ENCODE measurements around the gene NBEA. TPM values are rescaled to one million over a fixed set of nuclear protein-coding genes. Genes with fewer than 3 reads are reported as not detected.

NBEA gene
- total RNA-seq, 1 donor from 2014 or later: 3.9 TPM

DNA sequence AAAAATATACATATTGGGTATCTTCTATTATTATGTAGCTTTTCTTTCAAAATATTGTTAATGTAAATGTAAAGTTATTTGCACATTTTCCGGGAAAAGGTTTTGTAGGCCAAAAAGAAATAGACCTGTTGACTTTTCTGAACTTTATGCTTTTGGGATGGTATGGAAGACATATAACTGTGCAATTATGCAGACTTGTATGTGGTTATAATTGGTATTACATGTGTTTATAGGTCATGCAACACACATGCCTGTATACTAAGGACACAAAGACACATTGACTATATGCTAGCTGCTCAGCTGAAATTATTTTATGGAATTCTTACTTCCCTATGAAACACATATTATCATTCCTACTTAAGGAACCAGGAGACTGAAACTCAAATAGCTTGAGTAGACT is 2.3 kb upstream of the NBEA start:
- no peak overlapping the region for H3K27ac Mint-ChIP-seq
- H3K27me3 Mint-ChIP-seq: peaks cover 19% of the 10 kb centered on the region
- TF ChIP-seq, protein P1, sequence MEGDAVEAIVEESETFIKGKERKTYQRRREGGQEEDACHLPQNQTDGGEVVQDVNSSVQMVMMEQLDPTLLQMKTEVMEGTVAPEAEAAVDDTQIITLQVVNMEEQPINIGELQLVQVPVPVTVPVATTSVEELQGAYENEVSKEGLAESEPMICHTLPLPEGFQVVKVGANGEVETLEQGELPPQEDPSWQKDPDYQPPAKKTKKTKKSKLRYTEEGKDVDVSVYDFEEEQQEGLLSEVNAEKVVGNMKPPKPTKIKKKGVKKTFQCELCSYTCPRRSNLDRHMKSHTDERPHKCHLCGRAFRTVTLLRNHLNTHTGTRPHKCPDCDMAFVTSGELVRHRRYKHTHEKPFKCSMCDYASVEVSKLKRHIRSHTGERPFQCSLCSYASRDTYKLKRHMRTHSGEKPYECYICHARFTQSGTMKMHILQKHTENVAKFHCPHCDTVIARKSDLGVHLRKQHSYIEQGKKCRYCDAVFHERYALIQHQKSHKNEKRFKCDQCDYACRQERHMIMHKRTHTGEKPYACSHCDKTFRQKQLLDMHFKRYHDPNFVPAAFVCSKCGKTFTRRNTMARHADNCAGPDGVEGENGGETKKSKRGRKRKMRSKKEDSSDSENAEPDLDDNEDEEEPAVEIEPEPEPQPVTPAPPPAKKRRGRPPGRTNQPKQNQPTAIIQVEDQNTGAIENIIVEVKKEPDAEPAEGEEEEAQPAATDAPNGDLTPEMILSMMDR (IDR thresholded peaks at IDR 0.05): no peak
- ATAC-seq (ENCODE audit: low read depth) (no peak), DNase-seq (no peak)
- POLR2A ChIA-PET: no interaction called here
- intact Hi-C loops (cut with micrococcal nuclease): loop anchor here (5.0 kb wide), 3 partner anchors 223 to 1397 kb away; partner anchors contain the start of gene RFC3
- H3K9me3 Mint-ChIP-seq: no peaks in the 10 kb centered on the region
- peaks cover 8% of the 10 kb centered on the region for H3K36me3 Mint-ChIP-seq (ENCODE audit: low read depth)
- CTCF ChIA-PET: no interaction called here
- H3K4me1 Mint-ChIP-seq: peaks cover 25% of the 10 kb centered on the region
- H3K4me3 Mint-ChIP-seq: no peak overlapping the region

DNA sequence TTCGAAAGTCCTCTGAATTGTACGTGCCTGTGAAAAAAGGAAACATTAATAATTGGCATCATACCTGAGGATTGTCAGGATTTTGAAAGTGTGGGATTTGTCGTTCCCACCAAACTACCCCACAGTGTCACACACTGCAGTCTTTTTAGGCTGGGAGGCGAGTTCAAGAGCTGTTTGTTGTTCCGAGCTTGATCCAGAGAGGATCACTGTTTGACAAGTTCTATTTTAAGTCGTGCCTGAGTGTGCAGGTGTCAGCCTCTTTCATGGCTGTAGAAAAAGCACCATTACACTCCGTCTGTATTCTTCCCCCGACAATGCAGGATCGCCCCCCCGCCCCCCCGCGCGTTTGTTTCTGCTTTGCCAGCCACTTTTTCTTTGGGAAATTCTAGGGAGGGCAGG is 635 bp upstream of the NBEA start:
- ATAC-seq (ENCODE audit: low read depth) (no peak), DNase-seq (no peak)
- peaks cover 27% of the 10 kb centered on the region for H3K4me1 Mint-ChIP-seq
- CTCF ChIA-PET: no interaction called here
- TF ChIP-seq, protein P1 (IDR thresholded peaks at IDR 0.05): no peak
- peaks cover 8% of the 10 kb centered on the region for H3K36me3 Mint-ChIP-seq (ENCODE audit: low read depth)
- intact Hi-C loops (cut with micrococcal nuclease): loop anchor here (5.0 kb wide), 3 partner anchors 221 to 1399 kb away; partner anchors contain the start of gene RFC3
- peaks cover 14% of the 10 kb centered on the region for H3K27me3 Mint-ChIP-seq
- POLR2A ChIA-PET: no interaction called here
- H3K27ac Mint-ChIP-seq: no peak overlapping the region
- peak overlapping the region; percentile 90 for H3K4me3 Mint-ChIP-seq
- H3K9me3 Mint-ChIP-seq: no peaks in the 10 kb centered on the region

DNA sequence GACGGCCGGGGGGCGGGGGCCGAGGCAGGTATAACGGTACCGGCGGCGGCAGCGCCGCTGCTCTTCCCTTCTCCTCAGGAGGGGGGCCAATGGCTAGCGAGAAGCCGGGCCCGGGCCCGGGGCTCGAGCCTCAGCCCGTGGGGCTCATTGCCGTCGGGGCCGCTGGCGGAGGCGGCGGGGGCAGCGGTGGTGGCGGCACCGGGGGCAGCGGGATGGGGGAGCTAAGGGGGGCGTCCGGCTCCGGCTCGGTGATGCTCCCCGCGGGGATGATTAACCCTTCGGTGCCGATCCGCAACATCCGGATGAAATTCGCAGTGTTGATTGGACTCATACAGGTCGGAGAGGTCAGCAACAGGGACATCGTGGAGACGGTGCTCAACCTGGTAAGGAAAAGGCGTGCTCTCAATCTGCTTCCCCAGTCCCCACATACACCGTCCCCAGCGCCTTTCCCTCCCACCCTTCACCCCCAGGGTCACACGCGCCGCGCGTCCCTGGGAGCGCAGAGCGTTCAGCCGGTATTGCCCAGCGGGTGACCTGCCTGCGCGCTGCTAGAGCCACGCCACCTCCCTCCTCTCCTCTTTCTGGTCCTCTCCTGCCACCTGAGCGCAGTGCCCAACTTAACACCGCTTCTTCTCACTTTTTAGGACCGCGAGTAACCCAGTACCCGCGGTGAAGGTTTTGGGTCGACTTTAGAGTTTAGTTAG is 814 bp downstream of the NBEA start:
- H3K4me3 Mint-ChIP-seq: peak overlapping the region; percentile 90
- POLR2A ChIA-PET: interaction anchor here (1.6 kb wide), 1 partner anchor 10 kb away, joined by 3 read pairs; no protein-coding TSS in a partner anchor
- DNase-seq (peak; percentile 21), ATAC-seq (ENCODE audit: low read depth) (no peak)
- peak overlapping the region; percentile 30 for H3K27ac Mint-ChIP-seq
- CTCF ChIA-PET: no interaction called here
- intact Hi-C loops (cut with micrococcal nuclease): loop anchor here (5.0 kb wide), 3 partner anchors 219 to 1401 kb away; partner anchors contain the start of gene RFC3
- peaks cover 14% of the 10 kb centered on the region for H3K27me3 Mint-ChIP-seq
- no peaks in the 10 kb centered on the region for H3K9me3 Mint-ChIP-seq
- TF ChIP-seq, protein P1 (IDR thresholded peaks at IDR 0.05): no peak
- H3K4me1 Mint-ChIP-seq: peaks cover 27% of the 10 kb centered on the region
- peaks cover 8% of the 10 kb centered on the region for H3K36me3 Mint-ChIP-seq (ENCODE audit: low read depth)

DNA sequence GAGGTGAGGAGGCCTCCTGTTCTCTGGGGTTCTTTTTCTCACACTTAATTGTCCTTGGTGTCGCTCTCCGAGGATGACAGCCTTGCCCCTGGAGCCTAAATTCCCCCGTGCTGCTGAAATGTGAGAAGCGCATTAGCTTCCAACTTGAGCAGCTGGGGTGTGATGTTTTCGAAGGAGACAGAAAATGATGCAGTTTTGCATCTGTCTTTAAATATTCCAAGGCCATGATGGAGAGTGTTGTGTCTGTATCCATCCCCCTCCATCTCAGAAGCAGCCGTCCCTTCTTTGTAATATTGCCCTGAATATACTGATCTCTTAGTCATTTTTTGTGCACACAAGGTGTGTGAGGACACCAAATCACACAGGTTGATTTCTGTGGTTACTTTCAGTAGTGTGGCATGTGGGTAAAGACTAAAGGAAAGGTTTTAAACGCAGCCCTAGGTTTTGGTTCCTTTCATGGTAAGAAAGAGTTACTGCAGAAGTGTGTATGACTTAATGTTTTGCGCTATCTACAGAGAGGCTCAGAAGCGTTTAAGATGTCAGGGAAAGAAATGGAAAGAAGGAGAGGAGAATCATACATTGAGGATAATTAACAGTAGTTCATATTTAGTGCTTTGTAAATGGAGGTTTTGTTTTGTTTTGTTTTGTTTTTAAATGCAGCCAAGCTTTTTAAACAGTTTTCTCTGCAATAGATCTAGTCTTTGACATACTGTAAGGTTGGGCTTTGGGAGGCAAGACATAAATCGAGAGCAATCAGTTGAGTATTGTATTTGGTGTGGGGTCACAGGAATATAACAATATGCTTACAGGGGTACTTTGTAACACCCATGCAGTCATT is 1.6 kb downstream of the NBEA start:
- DNase-seq (no peak), ATAC-seq (ENCODE audit: low read depth) (no peak)
- ChIA-PET CTCF (no interaction called here), POLR2A (interaction anchor here (1.6 kb wide), 1 partner anchor 9 kb away, joined by 3 read pairs; no protein-coding TSS in a partner anchor)
- H3K27me3 Mint-ChIP-seq: peaks cover 13% of the 10 kb centered on the region
- peaks cover 27% of the 10 kb centered on the region for H3K4me1 Mint-ChIP-seq
- TF ChIP-seq, protein P1 (IDR thresholded peaks at IDR 0.05): no peak
- intact Hi-C loops (cut with micrococcal nuclease): loop anchor here (5.0 kb wide), 3 partner anchors 219 to 1401 kb away; partner anchors contain the start of gene RFC3
- H3K36me3 Mint-ChIP-seq (ENCODE audit: low read depth): peaks cover 8% of the 10 kb centered on the region
- H3K4me3 Mint-ChIP-seq: peak overlapping the region; percentile 90
- peak overlapping the region; percentile 30 for H3K27ac Mint-ChIP-seq
- no peaks in the 10 kb centered on the region for H3K9me3 Mint-ChIP-seq

DNA sequence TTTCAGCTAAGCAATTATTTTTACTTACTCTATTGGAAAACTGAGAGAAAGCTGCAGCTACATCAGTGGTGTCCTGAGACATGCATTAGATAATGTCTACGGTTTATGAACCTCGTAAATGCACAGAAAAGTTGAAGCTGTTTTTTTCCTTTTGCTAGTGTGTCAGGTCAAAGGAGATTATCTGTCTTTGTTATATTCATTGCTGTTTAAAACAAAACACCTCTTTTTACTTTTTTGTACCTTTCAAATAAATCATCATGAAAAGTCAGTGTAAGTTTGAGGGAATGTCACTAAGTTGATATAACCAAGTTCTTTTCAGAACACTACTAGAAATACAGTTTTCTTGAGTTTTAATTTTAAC is 2.2 kb downstream of the NBEA start:
- TF ChIP-seq, protein P1 (IDR thresholded peaks at IDR 0.05): no peak
- Mint-ChIP-seq H3K27ac (no peak overlapping the region), H3K27me3 (peaks cover 9% of the 10 kb centered on the region), H3K4me3 (no peak overlapping the region), H3K36me3 (ENCODE audit: low read depth) (peaks cover 8% of the 10 kb centered on the region), H3K4me1 (peaks cover 27% of the 10 kb centered on the region), H3K9me3 (no peaks in the 10 kb centered on the region)
- intact Hi-C loops (cut with micrococcal nuclease): loop anchor here (5.0 kb wide), 3 partner anchors 218 to 1402 kb away; partner anchors contain the start of gene RFC3
- POLR2A ChIA-PET: no interaction called here
- CTCF ChIA-PET: no interaction called here
- no peak for DNase-seq
- ATAC-seq (ENCODE audit: low read depth): no peak

Data from activated B cell treated with CpG ODN at 0.5 μM for 24 hours (primary cell).